Ishikawa (cell line): ENCODE data around the gene PLEKHH2.

Experiments used
- CEBPB ChIP-seq: IDR thresholded peaks from 2 replicates; pipeline ENCODE4 v1.6.1; 2012
- CREB1 ChIP-seq: IDR thresholded peaks from 2 replicates; pipeline ENCODE4 v1.6.1; 2012; ENCODE audit warnings: low read depth
- EGR1 ChIP-seq: IDR thresholded peaks from 2 replicates; pipeline ENCODE4 v1.6.1; 2012
- EP300 ChIP-seq: IDR thresholded peaks from 2 replicates; pipeline ENCODE4 v1.6.1; 2012; ENCODE audit warnings: borderline replicate concordance
- FOXM1 ChIP-seq: IDR thresholded peaks from 2 replicates; pipeline ENCODE4 v1.6.1; 2012; ENCODE audit warnings: low read depth, borderline replicate concordance
- MAX ChIP-seq: IDR thresholded peaks from 2 replicates; pipeline ENCODE4 v1.6.1; 2012
- NFIC ChIP-seq: IDR thresholded peaks from 2 replicates; pipeline ENCODE4 v1.6.1; 2012
- RAD21 ChIP-seq: IDR thresholded peaks from 2 replicates; pipeline ENCODE4 v1.6.1; 2012; ENCODE audit warnings: low read depth
- TAF1 ChIP-seq: IDR thresholded peaks from 2 replicates; pipeline ENCODE4 v1.6.1; 2012; ENCODE audit warnings: low read depth, mild to moderate bottlenecking
- TCF12 ChIP-seq: IDR thresholded peaks from 2 replicates; pipeline ENCODE4 v1.6.1; 2012; ENCODE audit warnings: low read depth
- TEAD4 ChIP-seq: IDR thresholded peaks from 2 replicates; pipeline ENCODE4 v1.6.1; 2012
- USF1 ChIP-seq: IDR thresholded peaks from 2 replicates; pipeline ENCODE4 v1.6.1; 2012
- YY1 ChIP-seq: IDR thresholded peaks from 2 replicates; pipeline ENCODE4 v1.6.1; 2012; ENCODE audit warnings: low read depth
- ZBTB7A ChIP-seq: IDR thresholded peaks from 2 replicates; pipeline ENCODE4 v1.6.1; 2012; ENCODE audit warnings: low read depth
- TF ChIP-seq, protein P1 (sequence below): IDR thresholded peaks from 2 replicates; pipeline ENCODE4 v1.6.1; 2012; ENCODE audit warnings: low read depth, mild to moderate bottlenecking

Gene PLEKHH2

DNA sequence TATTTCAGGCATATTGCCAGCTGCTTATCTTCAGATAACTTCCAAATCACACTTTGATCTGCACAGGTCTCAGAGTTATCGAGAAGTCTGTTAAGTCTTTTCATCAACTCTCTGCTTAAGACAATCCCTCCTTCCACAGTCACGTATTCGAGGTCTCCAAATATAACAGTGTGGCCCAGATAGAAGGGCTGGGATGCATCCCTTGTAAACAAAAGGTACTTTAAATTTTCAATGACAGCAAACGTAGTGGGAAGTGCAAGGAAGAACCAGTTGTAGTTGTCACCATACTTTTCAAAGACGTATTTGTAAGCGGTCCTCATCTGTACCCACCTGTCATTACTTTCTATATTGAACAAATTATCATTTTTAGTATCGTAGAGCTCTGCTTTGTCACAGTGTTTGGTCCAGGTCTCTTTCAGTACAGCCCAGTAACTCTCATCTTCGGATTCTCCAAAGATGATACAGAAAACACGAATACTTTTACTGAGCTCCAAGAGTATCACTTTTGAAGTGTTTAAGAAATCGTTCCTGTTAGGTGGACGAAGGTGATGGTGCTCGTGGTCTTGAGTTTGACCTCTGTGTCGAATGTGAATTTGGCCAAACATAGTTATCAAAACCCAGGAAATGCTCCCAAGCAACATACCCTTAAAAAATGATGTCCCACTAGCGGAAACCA, 38.7 kb downstream of the PLEKHH2 start:
- no peak for TF ChIP-seq TEAD4
- TF ChIP-seq TCF12, result no peak
- TF ChIP-seq EP300, result no peak
- TF ChIP-seq FOXM1, result no peak
- no peak for TF ChIP-seq YY1
- TF ChIP-seq CEBPB, result no peak
- no peak for TF ChIP-seq MAX

GRCh38 chr2:43676322-43677050, 39.4 kb downstream of the PLEKHH2 start, which contains the start of gene C1GALT1C1L:
TSS of gene C1GALT1C1L (minus strand) at chr2:43676429. CDS start at chr2:43676322, 107 bp downstream.
- TF ChIP-seq CREB1, result no peak
- TF ChIP-seq ZBTB7A, result no peak
- TF ChIP-seq MAX, result no peak
- TF ChIP-seq, protein P1, sequence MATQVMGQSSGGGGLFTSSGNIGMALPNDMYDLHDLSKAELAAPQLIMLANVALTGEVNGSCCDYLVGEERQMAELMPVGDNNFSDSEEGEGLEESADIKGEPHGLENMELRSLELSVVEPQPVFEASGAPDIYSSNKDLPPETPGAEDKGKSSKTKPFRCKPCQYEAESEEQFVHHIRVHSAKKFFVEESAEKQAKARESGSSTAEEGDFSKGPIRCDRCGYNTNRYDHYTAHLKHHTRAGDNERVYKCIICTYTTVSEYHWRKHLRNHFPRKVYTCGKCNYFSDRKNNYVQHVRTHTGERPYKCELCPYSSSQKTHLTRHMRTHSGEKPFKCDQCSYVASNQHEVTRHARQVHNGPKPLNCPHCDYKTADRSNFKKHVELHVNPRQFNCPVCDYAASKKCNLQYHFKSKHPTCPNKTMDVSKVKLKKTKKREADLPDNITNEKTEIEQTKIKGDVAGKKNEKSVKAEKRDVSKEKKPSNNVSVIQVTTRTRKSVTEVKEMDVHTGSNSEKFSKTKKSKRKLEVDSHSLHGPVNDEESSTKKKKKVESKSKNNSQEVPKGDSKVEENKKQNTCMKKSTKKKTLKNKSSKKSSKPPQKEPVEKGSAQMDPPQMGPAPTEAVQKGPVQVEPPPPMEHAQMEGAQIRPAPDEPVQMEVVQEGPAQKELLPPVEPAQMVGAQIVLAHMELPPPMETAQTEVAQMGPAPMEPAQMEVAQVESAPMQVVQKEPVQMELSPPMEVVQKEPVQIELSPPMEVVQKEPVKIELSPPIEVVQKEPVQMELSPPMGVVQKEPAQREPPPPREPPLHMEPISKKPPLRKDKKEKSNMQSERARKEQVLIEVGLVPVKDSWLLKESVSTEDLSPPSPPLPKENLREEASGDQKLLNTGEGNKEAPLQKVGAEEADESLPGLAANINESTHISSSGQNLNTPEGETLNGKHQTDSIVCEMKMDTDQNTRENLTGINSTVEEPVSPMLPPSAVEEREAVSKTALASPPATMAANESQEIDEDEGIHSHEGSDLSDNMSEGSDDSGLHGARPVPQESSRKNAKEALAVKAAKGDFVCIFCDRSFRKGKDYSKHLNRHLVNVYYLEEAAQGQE, result no peak
- no peak for TF ChIP-seq TEAD4
- TF ChIP-seq FOXM1, result no peak
- TF ChIP-seq NFIC, result no peak
- no peak for TF ChIP-seq TAF1
- no peak for TF ChIP-seq USF1

DNA sequence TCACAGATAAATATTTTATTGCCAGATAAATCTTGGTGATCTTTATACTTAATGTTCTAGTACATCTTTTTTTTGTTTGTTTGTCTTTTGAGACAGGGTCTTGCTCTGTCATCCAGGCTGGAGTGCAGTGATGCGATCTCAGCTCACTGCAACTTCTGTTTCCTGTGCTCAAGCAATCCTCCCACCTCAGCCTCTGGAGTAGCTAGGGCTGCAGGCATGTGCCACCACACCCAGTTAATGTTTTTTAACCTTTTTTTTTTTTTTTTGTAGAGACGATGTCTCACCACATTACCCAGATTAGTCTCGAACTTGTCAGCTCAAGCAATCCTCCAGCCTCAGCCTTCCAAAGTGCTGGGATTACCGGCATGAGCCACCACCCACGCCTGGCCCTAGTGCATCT, 48.3 kb downstream of the PLEKHH2 start:
- TF ChIP-seq TAF1 (no peak), MAX (no peak), RAD21 (no peak), USF1 (no peak), CREB1 (no peak), FOXM1 (no peak), CEBPB (no peak)
- TF ChIP-seq, protein P1, result no peak

DNA sequence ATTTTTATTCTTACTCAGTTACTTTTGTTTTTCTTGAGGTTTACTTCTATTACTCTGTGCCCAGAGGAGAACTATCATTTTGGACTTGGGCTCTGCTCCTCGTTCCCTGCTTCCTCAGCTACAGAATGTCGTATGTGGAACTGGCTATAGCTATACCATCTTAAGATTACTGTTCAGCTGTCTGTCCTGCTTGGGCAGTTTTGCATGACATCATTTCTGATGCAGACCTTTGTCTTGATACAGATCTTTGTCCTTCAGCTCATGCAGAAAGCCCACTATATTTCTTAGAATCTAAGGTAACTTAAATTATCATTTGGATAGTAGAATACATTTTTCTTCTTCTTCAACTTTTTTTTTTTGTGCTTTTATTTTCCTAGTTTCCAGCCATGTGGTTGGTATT, 52.9 kb downstream of the PLEKHH2 start:
- no peak for TF ChIP-seq MAX
- no peak for TF ChIP-seq EGR1
- no peak for TF ChIP-seq CEBPB
- TF ChIP-seq NFIC, result no peak
- TF ChIP-seq ZBTB7A, result no peak
- TF ChIP-seq, protein P1, result no peak
- TF ChIP-seq TCF12, result no peak
- TF ChIP-seq CREB1, result no peak
- TF ChIP-seq FOXM1, result no peak
- no peak for TF ChIP-seq EP300
- no peak for TF ChIP-seq RAD21
